Measurements from ENCODE around the gene RSL24D1. TPM values are rescaled to one million over a fixed set of nuclear protein-coding genes. Genes with fewer than 3 reads are reported as not detected.
"Not testable (repeated sequence)": the region's sequence is repeated elsewhere in the genome, so short reads cannot be mapped to it uniquely, and the experiment has no call there.

RSL24D1 gene
- total RNA-seq, 1 donor from 2014 or later: 134 TPM

- peak; percentile 32 for DNase-seq (ENCODE audit: low spot score)
Measured at GRCh38 chr15:55218056-55218455, 21.3 kb upstream of the RSL24D1 start.

- no peak for DNase-seq (ENCODE audit: low spot score)
Measured at GRCh38 chr15:55204464-55204863, 7.7 kb upstream of the RSL24D1 start.

GRCh38 chr15:55202206-55202605, 5.5 kb upstream of the RSL24D1 start:
- no peak for DNase-seq (ENCODE audit: low spot score)

GRCh38 chr15:55198706-55199105, 2.0 kb upstream of the RSL24D1 start:
- DNase-seq (ENCODE audit: low spot score): no peak

GRCh38 chr15:55197719-55198118, 978 bp upstream of the RSL24D1 start:
- DNase-seq (ENCODE audit: low spot score): no peak

- no peak for DNase-seq (ENCODE audit: low spot score)
Measured at GRCh38 chr15:55197362-55197705, 593 bp upstream of the RSL24D1 start.

GRCh38 chr15:55195996-55196395, 745 bp downstream of the RSL24D1 start:
- DNase-seq (ENCODE audit: low spot score): peak; percentile 13

GRCh38 chr15:55194256-55194655, 2.5 kb downstream of the RSL24D1 start:
- no peak for DNase-seq (ENCODE audit: low spot score)

GRCh38 chr15:55186331-55186730, 10.4 kb downstream of the RSL24D1 start:
- DNase-seq (ENCODE audit: low spot score): no peak

GRCh38 chr15:55183679-55184078, 13.1 kb downstream of the RSL24D1 start:
- no peak for DNase-seq (ENCODE audit: low spot score)

- no peak for DNase-seq (ENCODE audit: low spot score)
Measured at GRCh38 chr15:55179141-55179540, 17.6 kb downstream of the RSL24D1 start.

GRCh38 chr15:55170361-55170760, 26.4 kb downstream of the RSL24D1 start:
- no peak for DNase-seq (ENCODE audit: low spot score)

- DNase-seq (ENCODE audit: low spot score): peak; percentile 60
Measured at GRCh38 chr15:55168350-55168974, 28.3 kb downstream of the RSL24D1 start.

- no peak for DNase-seq (ENCODE audit: low spot score)
Measured at GRCh38 chr15:55164284-55164683, 32.5 kb downstream of the RSL24D1 start.

GRCh38 chr15:55151631-55152030, 45.1 kb downstream of the RSL24D1 start:
- DNase-seq (ENCODE audit: low spot score): no peak

- DNase-seq (ENCODE audit: low spot score): not testable (repeated sequence)
Measured at GRCh38 chr15:55143132-55143531, 53.6 kb downstream of the RSL24D1 start.

- DNase-seq (ENCODE audit: low spot score): no peak
Measured at GRCh38 chr15:55133972-55134371, 62.8 kb downstream of the RSL24D1 start.

- DNase-seq (ENCODE audit: low spot score): no peak
Measured at GRCh38 chr15:55132672-55133071, 64.1 kb downstream of the RSL24D1 start.

Other genes starting within 250 kb of the RSL24D1 start
- gene RAB27A, start 92.9 kb upstream of the RSL24D1 start, total RNA-seq (ENCODE audit: insufficient read depth, low replicate concordance): 39.5 TPM
- gene PIGBOS1, start 122.2 kb upstream of the RSL24D1 start, total RNA-seq (ENCODE audit: insufficient read depth, low replicate concordance): 14.0 TPM
- 14.7 TPM for gene PIGB, start 122.3 kb upstream of the RSL24D1 start, total RNA-seq (ENCODE audit: insufficient read depth, low replicate concordance)
- 27.7 TPM for gene CCPG1, start 211.4 kb upstream of the RSL24D1 start, total RNA-seq (ENCODE audit: insufficient read depth, low replicate concordance)
- gene PIERCE2, start 211.6 kb upstream of the RSL24D1 start, total RNA-seq (ENCODE audit: insufficient read depth, low replicate concordance): not detected